ENCODE results near the gene OSBPL10.

GRCh38 chr3:31911124-31911523 is 69.9 kb downstream of the OSBPL10 start:
- TF ChIP-seq, protein P1, sequence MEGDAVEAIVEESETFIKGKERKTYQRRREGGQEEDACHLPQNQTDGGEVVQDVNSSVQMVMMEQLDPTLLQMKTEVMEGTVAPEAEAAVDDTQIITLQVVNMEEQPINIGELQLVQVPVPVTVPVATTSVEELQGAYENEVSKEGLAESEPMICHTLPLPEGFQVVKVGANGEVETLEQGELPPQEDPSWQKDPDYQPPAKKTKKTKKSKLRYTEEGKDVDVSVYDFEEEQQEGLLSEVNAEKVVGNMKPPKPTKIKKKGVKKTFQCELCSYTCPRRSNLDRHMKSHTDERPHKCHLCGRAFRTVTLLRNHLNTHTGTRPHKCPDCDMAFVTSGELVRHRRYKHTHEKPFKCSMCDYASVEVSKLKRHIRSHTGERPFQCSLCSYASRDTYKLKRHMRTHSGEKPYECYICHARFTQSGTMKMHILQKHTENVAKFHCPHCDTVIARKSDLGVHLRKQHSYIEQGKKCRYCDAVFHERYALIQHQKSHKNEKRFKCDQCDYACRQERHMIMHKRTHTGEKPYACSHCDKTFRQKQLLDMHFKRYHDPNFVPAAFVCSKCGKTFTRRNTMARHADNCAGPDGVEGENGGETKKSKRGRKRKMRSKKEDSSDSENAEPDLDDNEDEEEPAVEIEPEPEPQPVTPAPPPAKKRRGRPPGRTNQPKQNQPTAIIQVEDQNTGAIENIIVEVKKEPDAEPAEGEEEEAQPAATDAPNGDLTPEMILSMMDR (IDR thresholded peaks at IDR 0.05): no peak
- TF ChIP-seq POLR2A (IDR thresholded peaks at IDR 0.05): no peak
